ENCODE data around the gene RNU1-2.
"Not testable (repeated sequence)": the region's sequence is repeated elsewhere in the genome, so short reads cannot be mapped to it uniquely, and the experiment has no call there.

RNU1-2 gene

DNA sequence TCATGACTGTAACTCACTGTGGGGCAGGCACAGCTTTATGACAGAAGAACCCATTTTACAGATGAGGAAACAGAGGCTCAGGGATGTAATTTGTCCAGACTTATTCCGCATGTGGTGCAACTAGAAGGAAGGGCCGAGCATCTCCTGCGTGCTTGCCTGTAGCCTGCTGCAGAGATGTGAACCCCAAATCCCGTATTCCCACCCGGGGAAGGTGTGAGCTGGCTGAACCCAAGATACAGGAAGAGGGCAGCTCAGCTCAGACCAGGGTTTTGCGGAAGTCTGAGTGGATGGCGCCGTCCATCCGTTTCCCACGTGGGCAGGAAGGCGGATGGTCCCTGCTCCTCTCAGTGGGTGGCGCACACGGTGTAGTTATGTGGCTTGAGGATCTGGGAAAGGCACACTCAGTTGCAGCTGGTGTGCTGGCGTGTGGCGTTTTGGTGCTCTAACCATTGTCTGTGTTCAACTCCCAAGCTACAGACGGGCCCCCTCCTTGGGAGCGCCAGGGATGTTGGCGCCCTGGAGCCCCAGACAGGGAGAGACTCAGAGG lies 27.2 kb downstream of the RNU1-2 start:
- in situ Hi-C loops (cut with MboI; ENCODE audit: low pct_unique_long_range_greater_than_20kb, low sequenced_read_pairs): no loop called here
- DNase-seq: no peak

DNA sequence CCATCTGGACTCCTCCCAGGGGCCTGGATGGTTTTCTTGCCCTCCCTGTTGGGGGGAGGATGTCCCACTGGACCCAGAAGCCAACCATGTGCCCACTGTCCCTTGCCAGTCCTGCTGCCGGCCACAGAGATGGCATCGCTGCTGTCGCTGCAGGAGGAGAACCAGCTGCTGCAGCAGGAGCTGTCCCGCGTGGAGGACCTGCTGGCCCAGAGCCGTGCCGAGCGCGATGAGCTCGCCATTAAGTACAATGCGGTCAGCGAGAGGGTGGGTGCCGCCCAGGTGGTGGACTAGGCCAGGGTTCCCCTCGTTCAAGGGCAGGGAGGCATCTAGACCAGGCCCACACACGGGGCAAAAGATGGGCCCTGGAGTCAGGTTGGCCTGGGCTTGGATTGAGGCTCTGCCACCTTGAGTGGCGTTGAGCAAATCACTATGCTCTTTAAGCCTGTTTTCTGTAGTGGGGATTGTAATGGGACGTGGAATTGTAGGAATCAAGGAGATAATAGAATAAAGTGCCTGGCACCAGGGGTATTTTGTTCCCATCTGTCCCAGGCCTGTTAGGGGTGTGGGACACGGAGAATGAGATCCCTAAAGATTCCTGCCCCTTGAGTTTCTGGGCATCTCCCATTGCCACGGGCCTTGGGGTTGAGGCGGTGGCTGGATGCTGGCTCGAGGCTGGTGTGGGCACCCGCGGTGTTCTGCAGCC lies 28.6 kb downstream of the RNU1-2 start:
- DNase-seq: no peak
- in situ Hi-C loops (cut with MboI; ENCODE audit: low pct_unique_long_range_greater_than_20kb, low sequenced_read_pairs): no loop called here

DNA sequence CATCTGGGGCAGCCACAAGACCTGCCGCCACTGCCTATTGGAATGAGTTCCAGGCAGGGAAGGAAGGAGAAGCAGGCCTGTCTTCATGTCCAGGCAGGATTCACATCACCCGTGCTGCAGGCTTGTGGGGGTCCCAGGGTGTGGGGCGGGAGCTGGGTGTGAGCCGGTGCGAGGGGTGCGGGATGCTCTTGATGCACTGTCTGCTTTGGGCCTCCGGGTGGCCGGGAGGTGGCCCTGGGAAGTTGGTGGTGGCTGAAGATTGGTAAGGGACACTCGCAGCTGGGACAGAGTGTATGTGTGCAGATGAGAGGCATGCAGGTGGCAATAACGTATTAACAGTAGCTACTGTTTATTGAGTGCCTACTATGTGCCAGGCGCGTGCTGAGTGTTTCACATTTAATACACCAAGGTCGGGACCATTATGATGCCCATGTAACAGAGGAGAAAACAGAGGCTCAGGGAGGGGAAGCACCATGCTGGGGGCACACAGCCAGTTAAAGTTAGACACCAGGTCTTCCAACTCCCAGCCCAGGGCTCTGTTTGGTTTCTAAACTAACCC lies 29.2 kb downstream of the RNU1-2 start:
- in situ Hi-C loops (cut with MboI; ENCODE audit: low pct_unique_long_range_greater_than_20kb, low sequenced_read_pairs): no loop called here
- DNase-seq: no peak

DNA sequence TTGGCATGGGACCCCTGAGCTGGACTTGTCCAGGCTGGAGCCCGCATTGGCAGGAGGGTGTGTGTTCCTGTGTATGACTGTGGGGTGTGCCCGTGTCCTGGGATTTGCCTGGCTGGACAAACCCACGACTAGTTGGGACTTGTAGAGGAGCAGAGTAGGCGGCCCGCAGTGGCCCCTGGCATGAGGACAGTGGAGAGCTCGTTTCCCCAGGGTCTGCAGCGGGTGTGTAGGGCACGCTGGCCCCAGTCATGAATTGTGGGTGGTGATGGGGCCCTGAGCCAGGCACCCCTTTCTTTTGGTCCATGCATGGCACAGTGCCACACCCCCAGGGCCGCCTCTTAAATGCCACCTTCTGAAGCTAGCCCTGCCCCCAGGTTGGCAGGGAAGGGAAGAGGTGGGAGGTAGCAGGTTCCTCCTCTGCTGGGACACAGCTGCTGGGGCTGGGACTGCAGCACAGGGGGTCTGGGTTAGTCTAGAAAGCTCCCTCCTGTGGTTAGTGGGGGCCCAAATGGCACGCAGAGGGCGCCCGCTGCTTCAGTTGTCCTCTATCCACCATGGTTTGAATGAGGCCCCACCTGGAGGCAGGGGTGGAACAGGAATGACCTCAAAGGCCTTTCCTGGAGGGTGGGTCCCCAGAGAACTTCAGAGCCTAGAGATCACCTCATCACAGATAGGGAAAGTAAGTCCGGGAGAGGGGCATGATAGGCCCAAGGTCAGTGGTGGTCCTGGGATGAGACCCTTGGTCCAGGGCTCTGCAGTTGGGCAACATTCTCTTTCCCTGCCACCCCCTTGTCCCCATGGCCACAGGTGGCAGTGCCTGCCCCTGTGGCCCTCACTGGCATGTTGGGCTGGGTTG lies 30.1 kb downstream of the RNU1-2 start:
- DNase-seq: no peak
- in situ Hi-C loops (cut with MboI; ENCODE audit: low pct_unique_long_range_greater_than_20kb, low sequenced_read_pairs): no loop called here

DNA sequence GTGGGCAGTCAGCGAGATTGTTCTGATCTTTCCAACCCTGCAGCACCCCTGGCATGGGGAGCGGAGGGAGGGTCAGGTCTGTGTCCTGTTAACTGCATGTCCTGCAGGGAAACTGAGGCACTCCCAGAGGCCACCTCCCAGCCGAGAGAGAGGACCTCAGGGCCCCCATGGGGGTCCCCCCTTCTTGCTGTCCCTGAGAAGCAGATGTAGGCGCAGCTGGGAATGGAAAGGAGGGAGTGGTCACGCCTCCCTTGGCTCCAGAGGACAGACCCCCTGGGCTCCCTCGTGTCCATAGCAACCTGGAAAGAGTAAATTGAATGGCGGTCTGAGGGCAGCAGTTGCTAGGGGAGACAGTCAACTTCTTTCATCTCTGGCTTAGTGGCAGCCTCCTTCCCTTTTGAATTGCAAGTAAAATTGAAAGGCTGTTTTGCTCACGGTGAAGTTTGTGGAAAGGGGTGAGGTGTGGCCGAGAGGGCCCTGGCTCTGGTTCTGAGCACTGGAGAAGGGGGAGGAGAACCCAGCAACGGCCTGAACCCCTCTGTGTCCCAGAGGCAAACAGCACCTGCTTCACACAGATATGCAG lies 30.8 kb downstream of the RNU1-2 start:
- DNase-seq: no peak
- in situ Hi-C loops (cut with MboI; ENCODE audit: low pct_unique_long_range_greater_than_20kb, low sequenced_read_pairs): no loop called here

DNA sequence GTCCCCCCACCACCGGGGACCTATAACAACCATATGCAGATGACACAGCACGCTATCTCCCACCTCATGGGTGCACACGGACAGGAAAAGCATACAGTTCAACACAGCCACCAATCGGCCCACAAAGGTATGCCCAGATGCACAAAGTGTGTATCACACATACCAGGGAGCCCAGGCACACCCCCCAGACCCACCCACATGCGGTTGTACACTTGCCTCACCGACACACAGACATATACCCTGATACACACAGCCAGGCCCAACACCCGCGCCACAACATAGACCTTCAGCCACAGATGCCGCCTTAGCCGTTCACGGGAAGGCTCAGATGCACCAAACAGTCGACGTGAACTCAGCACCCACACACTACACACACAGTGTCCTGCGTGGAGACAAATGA lies 31.5 kb downstream of the RNU1-2 start:
- DNase-seq: no peak
- in situ Hi-C loops (cut with MboI; ENCODE audit: low pct_unique_long_range_greater_than_20kb, low sequenced_read_pairs): no loop called here

DNA sequence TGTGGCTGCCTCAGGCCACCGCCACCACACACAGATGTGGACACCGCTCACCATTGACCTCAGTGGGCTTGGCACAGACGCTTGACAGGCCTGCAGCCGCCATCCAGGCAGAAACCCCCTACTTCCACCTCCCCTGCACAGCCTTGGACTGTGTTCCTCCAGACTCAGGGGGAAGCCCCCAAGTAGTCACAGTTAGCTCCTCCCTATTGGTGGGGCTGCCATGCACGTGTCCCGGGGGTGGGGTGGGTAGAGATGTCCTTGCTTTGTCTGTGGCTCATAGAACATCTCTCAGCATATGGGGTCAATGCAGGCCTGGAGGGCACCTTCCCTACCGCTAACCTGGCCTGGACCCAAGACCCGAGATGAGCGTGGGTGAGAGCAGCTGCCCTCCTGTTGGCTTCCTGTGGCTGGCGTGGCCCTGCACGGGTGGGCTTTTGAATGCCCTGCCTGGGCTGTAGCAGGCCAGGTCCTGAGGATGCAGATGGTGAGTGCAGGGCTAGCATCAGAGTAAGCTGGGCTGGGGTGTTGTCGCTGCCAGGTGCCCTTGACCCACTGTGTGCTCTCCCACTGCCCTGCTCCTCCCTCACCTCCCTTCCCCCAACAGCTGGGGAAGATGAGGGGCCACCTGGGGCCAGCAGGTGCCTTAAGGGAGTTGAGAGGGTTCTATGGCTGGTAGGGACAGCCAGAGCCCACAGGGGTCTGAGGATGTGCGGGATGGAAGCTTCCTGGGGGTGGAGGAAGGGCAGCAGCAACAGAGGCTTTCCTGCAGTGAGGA lies 32.1 kb downstream of the RNU1-2 start:
- in situ Hi-C loops (cut with MboI; ENCODE audit: low pct_unique_long_range_greater_than_20kb, low sequenced_read_pairs): no loop called here
- no peak for DNase-seq

DNA sequence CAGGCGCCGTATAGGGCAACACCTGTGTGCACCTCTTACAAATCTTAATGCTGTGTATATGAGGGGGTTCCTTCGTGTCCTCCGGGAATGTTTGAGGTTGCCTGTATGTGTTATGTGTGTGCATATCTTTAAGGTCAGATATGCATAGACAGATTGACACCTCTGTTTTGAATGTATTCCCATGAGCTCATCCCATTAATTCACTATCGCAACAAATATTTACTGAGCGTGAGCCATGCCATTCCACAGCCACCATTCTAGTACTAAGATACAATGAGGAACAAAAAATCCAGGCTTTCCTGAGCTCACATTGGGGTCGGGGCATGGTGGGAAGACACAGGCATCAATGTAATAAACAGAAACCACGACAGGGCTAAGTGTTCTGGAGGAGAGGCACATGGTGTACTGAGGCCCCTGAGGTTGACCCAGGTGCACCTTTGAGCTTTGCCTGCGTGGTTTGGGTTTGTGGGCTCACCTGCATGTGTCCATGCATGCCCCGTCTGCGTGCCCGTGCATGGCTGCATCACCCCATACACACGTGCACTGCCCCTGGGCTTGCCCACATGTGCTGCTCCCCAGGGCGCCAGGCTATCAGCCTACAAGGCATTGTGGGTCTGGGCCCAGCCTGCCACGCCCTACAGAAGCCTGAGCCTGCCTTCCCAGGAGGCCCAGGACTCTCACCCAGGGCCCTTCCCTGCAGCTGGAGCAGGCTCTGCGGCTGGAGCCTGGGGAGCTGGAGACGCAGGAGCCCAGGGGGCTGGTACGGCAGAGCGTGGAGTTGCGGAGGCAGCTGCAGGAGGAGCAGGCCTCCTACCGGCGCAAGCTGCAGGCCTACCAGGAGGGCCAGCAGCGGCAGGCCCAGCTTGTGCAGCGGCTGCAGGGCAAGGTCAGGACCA lies 33.6 kb downstream of the RNU1-2 start:
- DNase-seq; in situ Hi-C loops (cut with MboI; ENCODE audit: low pct_unique_long_range_greater_than_20kb, low sequenced_read_pairs): not testable (repeated sequence)

DNA sequence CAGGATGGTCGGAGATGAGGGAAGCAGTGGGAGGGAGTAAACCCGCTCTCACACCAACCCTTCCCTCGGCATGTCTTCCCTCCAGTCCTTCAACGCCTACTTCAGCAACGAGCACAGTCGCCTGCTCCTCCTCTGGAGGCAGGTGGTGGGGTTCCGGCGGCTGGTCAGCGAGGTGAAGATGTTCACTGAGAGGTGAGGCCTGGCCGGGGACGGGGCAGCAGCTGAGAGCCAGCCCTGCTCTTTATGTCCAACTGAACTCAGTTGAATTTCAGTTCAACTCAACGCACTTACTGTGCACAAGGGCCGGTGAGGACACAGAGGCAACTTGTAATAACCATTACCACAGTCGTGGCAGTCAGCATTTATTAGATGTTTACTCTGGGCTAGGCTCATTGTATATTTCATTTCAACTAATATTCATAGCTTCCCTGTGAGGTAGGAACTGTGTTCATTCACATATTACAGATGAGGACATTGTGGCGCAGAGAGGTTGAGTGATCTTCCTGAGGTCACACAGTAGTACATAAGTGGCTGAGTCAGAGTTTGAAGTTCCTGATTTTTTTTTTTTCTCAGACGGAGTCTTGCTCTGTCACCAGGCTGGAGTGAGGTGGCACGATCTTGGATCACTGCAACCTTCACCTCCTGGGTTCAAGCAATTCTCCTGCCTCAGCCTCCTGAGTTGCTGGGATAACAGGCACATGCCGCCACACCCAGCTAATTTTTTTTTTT lies 35.6 kb downstream of the RNU1-2 start:
- DNase-seq; in situ Hi-C loops (cut with MboI; ENCODE audit: low pct_unique_long_range_greater_than_20kb, low sequenced_read_pairs): not testable (repeated sequence)

DNA sequence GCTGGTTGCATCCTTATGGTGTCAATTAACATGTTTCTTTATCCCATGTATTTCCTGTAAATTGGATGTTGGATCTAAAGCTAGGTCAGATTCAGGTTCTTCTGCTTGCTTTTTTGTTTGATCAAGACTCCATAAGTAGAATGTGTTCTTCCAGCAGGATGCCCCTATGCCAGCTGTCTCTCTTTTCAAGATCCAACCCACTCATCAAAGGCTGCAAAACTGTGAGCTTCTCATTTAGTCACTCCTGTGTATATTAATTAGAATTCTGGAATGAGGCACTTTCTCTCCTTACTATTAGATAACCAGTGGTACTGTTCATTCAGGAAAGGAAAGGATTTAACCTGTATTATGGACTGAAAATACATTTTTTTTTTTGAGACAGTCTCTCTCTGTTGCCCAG lies 38.2 kb downstream of the RNU1-2 start:
- in situ Hi-C loops (cut with MboI; ENCODE audit: low pct_unique_long_range_greater_than_20kb, low sequenced_read_pairs); DNase-seq: not testable (repeated sequence)

DNA sequence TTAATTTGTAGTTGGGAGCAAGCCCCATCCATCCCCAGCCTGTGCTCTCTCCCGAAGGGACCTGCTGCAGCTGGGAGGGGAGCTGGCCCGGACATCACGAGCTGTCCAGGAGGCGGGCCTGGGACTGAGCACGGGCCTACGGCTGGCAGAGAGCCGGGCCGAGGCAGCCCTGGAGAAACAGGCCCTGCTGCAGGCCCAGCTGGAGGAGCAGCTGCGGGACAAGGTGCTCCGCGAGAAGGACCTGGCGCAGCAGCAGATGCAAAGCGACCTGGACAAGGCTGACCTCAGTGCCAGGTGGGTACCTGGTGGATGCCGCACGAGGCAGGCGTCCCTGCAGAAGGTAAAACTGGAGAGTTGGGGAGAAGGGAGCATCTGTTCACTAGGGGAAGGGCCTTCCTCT lies 40.8 kb downstream of the RNU1-2 start:
- in situ Hi-C loops (cut with MboI; ENCODE audit: low pct_unique_long_range_greater_than_20kb, low sequenced_read_pairs); DNase-seq: not testable (repeated sequence)

DNA sequence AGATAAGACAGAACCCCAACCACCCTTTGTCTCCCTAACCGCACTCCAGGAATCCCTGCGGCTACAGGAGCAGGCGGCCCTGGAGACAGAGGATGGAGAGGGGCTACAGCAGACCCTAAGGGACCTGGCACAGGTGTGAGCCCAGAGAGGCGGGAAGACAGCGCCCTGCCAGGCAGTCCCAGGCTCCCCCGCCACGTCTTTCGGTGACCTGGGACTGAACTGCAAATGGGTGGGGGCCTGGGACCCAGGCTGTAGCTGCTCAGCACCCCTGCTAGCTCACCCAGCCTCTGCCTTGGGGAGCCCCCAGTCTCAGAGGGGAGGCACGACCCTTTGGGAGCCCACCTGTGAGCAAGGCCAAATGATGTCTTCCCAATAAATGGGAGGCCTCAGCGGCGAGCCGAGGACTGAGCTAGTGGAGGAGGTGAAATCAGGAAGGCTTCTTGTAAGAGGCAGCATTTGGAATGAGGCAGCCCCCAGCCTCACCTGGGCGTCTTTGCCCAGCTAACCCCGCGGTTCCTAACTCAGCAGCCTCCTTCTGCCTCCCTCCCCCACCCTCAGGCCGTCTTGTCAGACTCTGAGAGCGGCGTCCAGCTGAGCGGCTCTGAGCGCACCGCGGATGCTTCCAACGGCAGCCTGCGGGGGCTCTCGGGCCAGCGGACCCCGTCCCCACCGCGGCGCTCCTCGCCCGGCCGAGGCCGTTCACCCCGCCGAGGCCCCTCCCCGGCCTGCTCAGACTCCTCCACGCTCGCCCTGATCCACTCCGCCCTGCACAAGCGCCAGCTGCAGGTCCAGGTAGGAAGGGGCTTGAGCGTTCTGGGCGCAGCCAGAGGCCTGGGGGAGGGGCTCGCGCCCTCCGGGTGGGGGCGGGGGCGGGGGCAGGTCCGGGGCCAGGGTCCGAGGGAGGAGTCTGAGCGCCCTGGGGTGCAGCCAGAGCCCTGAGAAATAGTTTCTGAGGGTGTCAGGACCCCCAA lies 42.9 kb downstream of the RNU1-2 start:
- in situ Hi-C loops (cut with MboI; ENCODE audit: low pct_unique_long_range_greater_than_20kb, low sequenced_read_pairs): no loop called here
- no peak for DNase-seq

DNA sequence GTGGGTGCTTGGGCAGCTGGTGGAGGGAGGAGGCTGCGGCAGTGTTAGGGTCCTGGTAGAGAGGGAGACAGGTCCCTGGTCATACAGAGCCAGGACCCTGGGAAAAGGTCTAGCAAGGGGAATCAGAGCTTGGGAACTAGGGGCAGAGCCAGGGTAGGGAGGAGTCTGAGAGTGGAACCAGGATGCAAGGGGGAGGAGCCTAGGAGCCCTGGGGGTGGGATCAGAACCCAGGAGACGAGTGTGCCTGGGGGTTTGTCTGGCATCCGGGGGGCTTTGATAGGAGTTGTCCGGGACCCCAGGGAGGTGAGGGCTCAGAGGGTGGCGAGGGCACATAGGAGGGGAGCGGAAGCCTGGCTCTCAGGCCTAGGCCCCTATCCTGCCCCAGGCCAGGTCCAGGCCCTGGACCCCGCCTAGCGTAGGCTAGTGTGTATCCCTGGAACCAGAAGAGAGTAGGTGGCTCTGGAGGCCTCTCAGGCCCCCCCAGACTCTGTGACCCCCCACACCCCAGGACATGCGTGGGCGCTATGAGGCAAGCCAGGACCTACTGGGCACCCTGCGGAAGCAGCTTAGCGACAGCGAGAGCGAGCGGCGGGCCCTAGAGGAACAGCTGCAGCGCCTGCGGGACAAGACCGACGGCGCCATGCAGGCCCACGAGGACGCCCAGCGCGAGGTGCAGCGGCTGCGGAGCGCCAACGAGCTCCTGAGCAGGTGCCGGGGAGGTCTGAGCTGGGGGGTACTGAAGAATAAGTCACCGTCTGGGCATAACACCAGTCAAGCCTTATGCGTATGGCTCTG lies 43.8 kb downstream of the RNU1-2 start:
- DNase-seq; in situ Hi-C loops (cut with MboI; ENCODE audit: low pct_unique_long_range_greater_than_20kb, low sequenced_read_pairs): not testable (repeated sequence)

DNA sequence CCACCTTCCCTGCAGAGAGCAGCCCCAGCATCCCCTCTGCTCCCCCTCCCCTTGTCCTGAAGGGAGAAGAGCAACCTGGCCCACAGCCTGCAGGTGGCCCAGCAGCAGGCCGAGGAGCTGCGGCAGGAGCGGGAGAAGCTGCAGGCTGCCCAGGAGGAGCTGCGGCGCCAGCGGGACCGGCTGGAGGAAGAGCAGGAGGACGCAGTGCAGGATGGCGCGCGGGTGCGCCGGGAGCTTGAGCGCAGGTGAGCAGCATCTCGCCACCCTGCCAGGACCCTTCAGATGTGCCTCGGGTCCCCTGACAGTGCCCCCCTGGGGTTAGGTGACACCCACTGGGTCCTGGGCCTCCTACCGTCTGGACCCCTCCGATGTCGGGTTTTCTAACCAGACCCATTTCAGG lies 48.3 kb downstream of the RNU1-2 start:
- in situ Hi-C loops (cut with MboI; ENCODE audit: low pct_unique_long_range_greater_than_20kb, low sequenced_read_pairs): no loop called here
- DNase-seq: no peak

DNA sequence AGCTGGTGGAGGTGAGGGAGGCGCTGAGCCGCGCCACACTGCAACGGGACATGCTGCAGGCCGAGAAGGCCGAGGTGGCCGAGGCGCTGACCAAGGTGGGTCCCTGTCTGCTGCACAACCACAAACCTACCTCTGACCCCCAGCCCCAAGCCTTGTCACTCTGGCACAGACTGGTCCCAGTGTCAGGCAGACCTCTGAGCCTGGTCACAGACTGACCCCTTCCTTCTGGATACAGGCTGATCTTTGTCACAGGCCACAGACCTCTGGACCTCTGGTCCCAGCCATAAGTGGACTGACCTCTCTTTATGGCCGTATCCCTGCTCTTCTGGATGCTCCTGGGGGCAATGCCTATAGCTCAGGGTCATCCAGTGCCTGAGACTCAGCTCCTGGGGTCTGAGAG lies 49.7 kb downstream of the RNU1-2 start:
- in situ Hi-C loops (cut with MboI; ENCODE audit: low pct_unique_long_range_greater_than_20kb, low sequenced_read_pairs); DNase-seq: not testable (repeated sequence)

Data from KBM-7 (cell line).